CD14-positive monocyte (primary cell): ENCODE results near the gene C13orf46. TPM values are rescaled to one million over a fixed set of nuclear protein-coding genes. Genes with fewer than 3 reads are reported as not detected.

Experiments used
- DNase-seq, 3 donors: peaks; one replicate each; pipeline ENCODE4 v3.0.0-alpha.2; 2011 to 2022
- H2AFZ ChIP-seq: 2 replicates; pipeline ENCODE4 v1.6.0; 2012; ENCODE audit warnings: mild to moderate bottlenecking, low read depth, low read length, inconsistent platforms; ENCODE audit not compliant: insufficient read depth, poor library complexity, severe bottlenecking
- H3K27ac ChIP-seq, 2 donors: 1 replicate in 1 of 2; 2 replicates in 1 of 2; pipeline ENCODE4 v1.5.1; 2012 to 2013; ENCODE audit warnings: low read length in 2 of 2, control low read depth in 1 of 2, inconsistent platforms in 1 of 2, low read depth in 1 of 2, mild to moderate bottlenecking in 1 of 2
- H3K27me3 ChIP-seq, 2 donors: one replicate each; pipeline versions ENCODE4 v1.6.0 to v1.6.1; 2011 to 2013; ENCODE audit warnings: low read length in 2 of 2; ENCODE audit not compliant: control insufficient read depth in 2 of 2, insufficient read depth in 2 of 2
- H3K36me3 ChIP-seq, 2 donors: replicated peaks in 1 of 2; 1 replicate in 1 of 2; 2 replicates in 1 of 2; pipeline versions ENCODE4 v1.5.1 to v1.6.1; 2012 to 2013; ENCODE audit warnings: low read length in 2 of 2, control low read depth in 1 of 2, inconsistent platforms in 1 of 2, mild to moderate bottlenecking in 1 of 2; ENCODE audit not compliant: insufficient read depth in 2 of 2, control insufficient read depth in 1 of 2
- H3K4me1 ChIP-seq, 2 donors: 1 replicate in 1 of 2; 2 replicates in 1 of 2; pipeline versions ENCODE4 v1.5.1 to v1.6.1; 2012 to 2013; ENCODE audit warnings: low read length in 2 of 2, control low read depth in 1 of 2, inconsistent platforms in 1 of 2, mild to moderate bottlenecking in 1 of 2, moderate library complexity in 1 of 2; ENCODE audit not compliant: insufficient read depth in 2 of 2, control insufficient read depth in 1 of 2
- H3K4me2 ChIP-seq: replicated peaks from 2 replicates; pipeline ENCODE3; 2012; ENCODE audit warnings: low read length, moderate library complexity, mild to moderate bottlenecking; ENCODE audit not compliant: poor library complexity, severe bottlenecking; ENCODE audit errors: extremely low read depth
- H3K4me3 ChIP-seq, 3 experiments: fragments of 200-600 bp in 1 of 3; sonication (generic) in 1 of 3; replicated peaks in 1 of 3; 1 replicate in 2 of 3; 2 replicates in 1 of 3; pipeline ENCODE4 v1.5.1; 2011 to 2013; ENCODE audit warnings: low read length in 3 of 3, mild to moderate bottlenecking in 3 of 3, control low read depth in 2 of 3, low read depth in 2 of 3, inconsistent platforms in 1 of 3, moderate library complexity in 1 of 3
- H3K79me2 ChIP-seq: 2 replicates; pipeline ENCODE4 v1.6.0; 2012; ENCODE audit warnings: mild to moderate bottlenecking, control low read depth, inconsistent platforms, low read length, moderate library complexity; ENCODE audit not compliant: insufficient read depth
- H3K9ac ChIP-seq: 2 replicates; pipeline ENCODE4 v1.6.0; 2017; ENCODE audit warnings: low read length, mild to moderate bottlenecking; ENCODE audit not compliant: insufficient read depth, poor library complexity, severe bottlenecking
- H3K9me3 ChIP-seq, 2 donors: replicated peaks in 1 of 2; 1 replicate in 1 of 2; 2 replicates in 1 of 2; pipeline versions ENCODE4 v1.5.1 to v1.6.1; 2012 to 2013; ENCODE audit warnings: low read length in 2 of 2, control low read depth in 1 of 2; ENCODE audit not compliant: control insufficient read depth in 1 of 2, insufficient read depth in 1 of 2
- H4K20me1 ChIP-seq: 2 replicates; pipeline ENCODE4 v1.6.0; 2012; ENCODE audit warnings: mild to moderate bottlenecking, low read length, control low read depth, moderate library complexity; ENCODE audit not compliant: insufficient read depth
- H3K27ac Mint-ChIP-seq, 7 donors: one replicate each; pipeline ENCODE4 v1.8.0; 2020; ENCODE audit warnings: mild to moderate bottlenecking in 7 of 7, mixed read lengths in 7 of 7, moderate library complexity in 6 of 7, inconsistent platforms in 2 of 7
- H3K27me3 Mint-ChIP-seq, 3 donors: one replicate each; pipeline ENCODE4 v1.8.0; 2021 to 2022; ENCODE audit warnings: low read depth in 3 of 3, mild to moderate bottlenecking in 3 of 3, mixed read lengths in 3 of 3, moderate library complexity in 3 of 3, inconsistent platforms in 1 of 3
- H3K36me3 Mint-ChIP-seq, 2 donors: one replicate each; pipeline ENCODE4 v1.8.0; 2020; ENCODE audit warnings: mixed read lengths in 2 of 2, inconsistent platforms in 1 of 2, mild to moderate bottlenecking in 1 of 2
- H3K4me1 Mint-ChIP-seq: one replicate; pipeline ENCODE4 v1.8.0; 2020; ENCODE audit warnings: mild to moderate bottlenecking, mixed read lengths
- H3K4me3 Mint-ChIP-seq, 2 donors: one replicate each; pipeline ENCODE4 v1.8.0; 2020; ENCODE audit warnings: mild to moderate bottlenecking in 2 of 2, mixed read lengths in 2 of 2, moderate library complexity in 1 of 2
- H3K9me3 Mint-ChIP-seq, 7 donors: one replicate each; pipeline ENCODE4 v1.8.0; 2020 to 2022; ENCODE audit warnings: mixed read lengths in 7 of 7, mild to moderate bottlenecking in 6 of 7, moderate library complexity in 6 of 7, inconsistent platforms in 2 of 7
- CTCF ChIP-seq: fragments of 200-600 bp; IDR thresholded peaks from one replicate; pipeline ENCODE4 v1.8.0; 2022; ENCODE audit warnings: antibody characterized with exemption, mild to moderate bottlenecking
- WGBS: methylation state at CpG from one replicate; pipeline ENCODE4 v1.1.5; 2013; ENCODE audit warnings: missing lambda C conversion rate; ENCODE audit not compliant: insufficient coverage; 5-methylcytosine and 5-hydroxymethylcytosine counted together
- intact Hi-C, 2 donors: fragments of 100-400 bp; cut with micrococcal nuclease; formaldehyde crosslinking; loops; one replicate each; pipeline versions ENCODE4 v1.15.0 to v1.15.1; 2023
- polyA plus RNA-seq, 3 donors: library from polyadenylated mRNA; depleted of rRNA in 1 of 3; unstranded in 2 of 3; stranded (reverse) in 1 of 3; fragments of 300-500 nt in 2 of 3; fragments of >200 nt in 1 of 3; fragmentation: Illumina TruSeq in 2 of 3; gene quantifications; 1 replicate in 2 of 3; 2 replicates in 1 of 3; pipeline ENCODE4 v1.2.3, GENCODE V29; 2012 to 2021

C13orf46 gene
- polyA plus RNA-seq, 3 donors: 0.05 to 0.35 TPM; not detected in 1

- Histone ChIP-seq H3K27me3 (no peaks in the 10 kb centered on the region), H3K79me2 (no peaks in the 10 kb centered on the region), H3K9me3 (no peaks in the 10 kb centered on the region), H3K4me1 (no peaks in the 10 kb centered on the region), H4K20me1 (peaks cover 10% of the 10 kb centered on the region), H3K4me3 (no peak overlapping the region), H3K4me2 (no peak overlapping the region), H3K27ac (no peak overlapping the region), H2AFZ (no peak overlapping the region), H3K36me3 (peaks cover 66 to 88% of the 10 kb centered on the region in 2 donors), H3K9ac (no peak overlapping the region)
- Mint-ChIP-seq H3K27me3 (peaks cover 0 to 2% (median 0%) of the 10 kb centered on the region in 3 donors), H3K4me1 (no peaks in the 10 kb centered on the region), H3K4me3 (no peak overlapping the region), H3K27ac (peak overlapping the region in 4 of 7 donors; percentile 23 to 55 (median 50)), H3K36me3 (peaks cover 61 to 73% of the 10 kb centered on the region in 2 donors), H3K9me3 (peaks cover 0 to 2% (median 0%) of the 10 kb centered on the region in 7 donors)
- intact Hi-C loops: no loop called here
- DNase-seq: no peak
- no peak for TF ChIP-seq CTCF
- 95% methylated on average over 28 of the region's 29 CpGs for WGBS
Observed at GRCh38 chr13:113997845-113998751, 24.2 kb upstream of the C13orf46 start.

GRCh38 chr13:113996912-113997745, 23.3 kb upstream of the C13orf46 start:
- peaks cover 0 to 2% (median 0%) of the 10 kb centered on the region in 3 donors for H3K27me3 Mint-ChIP-seq
- Histone ChIP-seq H3K4me2 (no peak overlapping the region), H3K79me2 (no peaks in the 10 kb centered on the region), H3K4me3 (no peak overlapping the region), H3K36me3 (peaks cover 69 to 88% of the 10 kb centered on the region in 2 donors), H3K9ac (no peak overlapping the region), H3K4me1 (no peaks in the 10 kb centered on the region), H2AFZ (no peak overlapping the region), H3K27ac (peak overlapping the region in 1 of 2 donors; percentile 8), H4K20me1 (peaks cover 6% of the 10 kb centered on the region), H3K9me3 (no peaks in the 10 kb centered on the region), H3K27me3 (no peaks in the 10 kb centered on the region)
- no peaks in the 10 kb centered on the region for H3K4me1 Mint-ChIP-seq
- H3K9me3 Mint-ChIP-seq: peaks cover 0 to 2% (median 0%) of the 10 kb centered on the region in 7 donors
- H3K36me3 Mint-ChIP-seq: peaks cover 66 to 73% of the 10 kb centered on the region in 2 donors
- intact Hi-C loops: no loop called here
- no peak for DNase-seq
- 84% methylated on average over 8 of the region's 13 CpGs for WGBS
- H3K4me3 Mint-ChIP-seq: no peak overlapping the region
- H3K27ac Mint-ChIP-seq: peak overlapping the region in 5 of 7 donors; percentile 16 to 66 (median 46)
- no peak for TF ChIP-seq CTCF
